Mesenchymal stem cell (in vitro differentiated cells and primary cell): ENCODE data around the gene NDUFS1.
"Not testable (repeated sequence)": the region's sequence is repeated elsewhere in the genome, so short reads cannot be mapped to it uniquely, and the experiment has no call there.

ENCODE experiments used
- DNase-seq: peaks from one replicate; pipeline ENCODE4 v3.0.0-alpha.2; 2013
- H2AFZ ChIP-seq: one replicate; pipeline ENCODE4 v1.6.1; 2013; ENCODE audit warnings: low read depth, mild to moderate bottlenecking, control low read depth, inconsistent platforms, low read length, moderate library complexity
- H2AK5ac ChIP-seq: 2 replicates; pipeline ENCODE4 v1.6.1; 2013; ENCODE audit warnings: low read length, moderate library complexity, mild to moderate bottlenecking, inconsistent platforms; ENCODE audit not compliant: severe bottlenecking
- H2BK120ac ChIP-seq: one replicate; pipeline ENCODE4 v1.6.1; 2013; ENCODE audit warnings: low read depth, mild to moderate bottlenecking, inconsistent platforms, low read length, moderate library complexity
- H2BK12ac ChIP-seq, 2 experiments: one replicate each; pipeline ENCODE4 v1.6.1; 2013; ENCODE audit warnings: inconsistent platforms in 2 of 2, low read length in 2 of 2, mild to moderate bottlenecking in 2 of 2, moderate library complexity in 2 of 2, control low read depth in 1 of 2
- H2BK15ac ChIP-seq: one replicate; pipeline ENCODE4 v1.6.1; 2013; ENCODE audit warnings: mild to moderate bottlenecking, low read depth, inconsistent platforms; ENCODE audit not compliant: poor library complexity, severe bottlenecking
- H2BK5ac ChIP-seq: 2 replicates; pipeline ENCODE4 v1.6.1; 2013; ENCODE audit warnings: low read depth, mild to moderate bottlenecking, low read length, control low read depth, inconsistent platforms; ENCODE audit not compliant: poor library complexity, severe bottlenecking
- H3K14ac ChIP-seq, 2 experiments: one replicate each; pipeline ENCODE4 v1.6.1; 2013; ENCODE audit warnings: inconsistent platforms in 2 of 2, low read length in 2 of 2, control low read depth in 1 of 2, mild to moderate bottlenecking in 1 of 2, moderate library complexity in 1 of 2
- H3K18ac ChIP-seq, 2 experiments: one replicate each; pipeline ENCODE4 v1.6.1; 2013; ENCODE audit warnings: inconsistent platforms in 2 of 2, low read length in 2 of 2, control low read depth in 1 of 2, low read depth in 1 of 2, mild to moderate bottlenecking in 1 of 2
- H3K23ac ChIP-seq, 2 experiments: one replicate each; pipeline ENCODE4 v1.6.1; 2013; ENCODE audit warnings: inconsistent platforms in 2 of 2, low read length in 2 of 2, mild to moderate bottlenecking in 2 of 2, moderate library complexity in 2 of 2, control low read depth in 1 of 2
- H3K27ac ChIP-seq: 2 replicates; pipeline ENCODE4 v1.5.1; 2013; ENCODE audit warnings: mild to moderate bottlenecking, moderate library complexity, low read length, control low read depth, inconsistent platforms; ENCODE audit not compliant: poor library complexity, severe bottlenecking
- H3K27me3 ChIP-seq, 2 experiments: 2 replicates each; pipeline versions ENCODE4 v1.6.1 to v1.7.0; 2013; ENCODE audit warnings: low read length in 2 of 2, mild to moderate bottlenecking in 2 of 2, moderate library complexity in 2 of 2, control low read depth in 1 of 2, inconsistent platforms in 1 of 2; ENCODE audit not compliant: control insufficient read depth in 1 of 2, insufficient read depth in 1 of 2
- H3K36me3 ChIP-seq, 2 experiments: 2 replicates each; pipeline versions ENCODE4 v1.6.1 to v1.7.0; 2013; ENCODE audit warnings: low read length in 2 of 2, control low read depth in 1 of 2, inconsistent platforms in 1 of 2, low read depth in 1 of 2, mild to moderate bottlenecking in 1 of 2; ENCODE audit not compliant: insufficient read depth in 2 of 2, control insufficient read depth in 1 of 2
- H3K4ac ChIP-seq, 2 experiments: one replicate each; pipeline ENCODE4 v1.6.1; 2013; ENCODE audit warnings: inconsistent platforms in 2 of 2, low read length in 2 of 2, mild to moderate bottlenecking in 2 of 2, moderate library complexity in 2 of 2, control low read depth in 1 of 2, low read depth in 1 of 2
- H3K4me1 ChIP-seq: 2 replicates; pipeline ENCODE4 v1.6.1; 2013; ENCODE audit warnings: low read depth, low read length, control low read depth; ENCODE audit not compliant: control insufficient read depth, insufficient read depth
- H3K4me2 ChIP-seq: 2 replicates; pipeline ENCODE4 v1.6.1; 2013; ENCODE audit warnings: low read length, mild to moderate bottlenecking, inconsistent platforms; ENCODE audit not compliant: poor library complexity, severe bottlenecking
- H3K4me3 ChIP-seq, 2 experiments: 2 replicates each; pipeline versions ENCODE4 v1.5.1 to v1.7.0; 2013; ENCODE audit warnings: low read length in 2 of 2, mild to moderate bottlenecking in 2 of 2, control low read depth in 1 of 2, low read depth in 1 of 2; ENCODE audit not compliant: insufficient read depth in 1 of 2
- H3K79me1 ChIP-seq: replicated peaks from 2 replicates; pipeline ENCODE4 v1.6.1; 2013; ENCODE audit warnings: mild to moderate bottlenecking, control low read depth, low read length, inconsistent platforms; ENCODE audit not compliant: poor library complexity, severe bottlenecking
- H3K9ac ChIP-seq: 2 replicates; pipeline ENCODE4 v1.7.0; 2013; ENCODE audit warnings: mild to moderate bottlenecking, low read length, moderate library complexity
- H3K9me3 ChIP-seq: 2 replicates; pipeline ENCODE4 v1.7.0; 2013; ENCODE audit warnings: mild to moderate bottlenecking, low read length; ENCODE audit not compliant: control insufficient read depth
- H4K8ac ChIP-seq: one replicate; pipeline ENCODE4 v1.6.1; 2013; ENCODE audit warnings: inconsistent platforms, mild to moderate bottlenecking, low read length, moderate library complexity
- H4K91ac ChIP-seq: one replicate; pipeline ENCODE4 v1.6.1; 2013; ENCODE audit warnings: mild to moderate bottlenecking, low read length, inconsistent platforms
- WGBS: methylation state at CpG from one replicate; pipeline ENCODE4 v1.1.7; 2013; ENCODE audit warnings: mixed read lengths; 5-methylcytosine and 5-hydroxymethylcytosine counted together

Gene NDUFS1

DNA sequence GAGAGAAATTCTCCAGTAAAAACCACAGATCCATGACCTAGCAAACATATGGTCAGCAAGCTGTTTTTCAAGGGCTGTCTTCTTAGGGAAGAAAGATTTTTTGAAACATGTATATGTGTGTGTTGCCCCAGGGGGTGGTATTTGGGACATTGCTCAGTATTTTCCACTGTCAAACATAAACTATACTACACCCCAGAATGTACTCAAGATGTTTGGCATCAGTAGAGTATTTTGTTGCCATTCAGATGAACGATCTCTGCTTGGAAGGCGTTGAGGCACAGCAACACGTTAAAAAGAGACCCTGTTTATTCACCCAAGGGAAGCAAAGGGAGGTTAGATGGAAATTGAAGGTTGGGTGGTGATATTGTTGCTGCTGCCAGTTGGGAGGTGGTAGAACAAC is 30.4 kb upstream of the NDUFS1 start:
- no peak overlapping the region for H4K91ac ChIP-seq
- H2BK12ac ChIP-seq = no peak overlapping the region
- no peaks in the 10 kb centered on the region for H3K36me3 ChIP-seq
- no peak overlapping the region for H3K18ac ChIP-seq
- no peak overlapping the region for H2BK5ac ChIP-seq
- H3K27ac ChIP-seq = no peak overlapping the region
- no peak overlapping the region for H2AK5ac ChIP-seq
- no peaks in the 10 kb centered on the region for H3K4me1 ChIP-seq
- no peak for DNase-seq
- H4K8ac ChIP-seq = no peak overlapping the region
- WGBS = 72% methylated on average over 3 of the region's 3 CpGs
- no peak overlapping the region for H3K14ac ChIP-seq
- H2BK15ac ChIP-seq = no peak overlapping the region
- H3K79me1 ChIP-seq = no peaks in the 10 kb centered on the region
- no peak overlapping the region for H3K9ac ChIP-seq
- no peak overlapping the region for H3K23ac ChIP-seq
- H3K4me2 ChIP-seq = no peak overlapping the region
- H2BK120ac ChIP-seq = no peak overlapping the region
- no peaks in the 10 kb centered on the region for H3K9me3 ChIP-seq
- H3K4ac ChIP-seq = no peak overlapping the region
- H3K27me3 ChIP-seq = peaks cover 0 to 6% of the 10 kb centered on the region in 2 experiments
- no peak overlapping the region for H2AFZ ChIP-seq
- H3K4me3 ChIP-seq = no peak overlapping the region

GRCh38 chr2:206181526-206181925 is 22.3 kb upstream of the NDUFS1 start:
- not testable (repeated sequence) for H3K14ac ChIP-seq, H3K23ac ChIP-seq, H3K27ac ChIP-seq, H3K36me3 ChIP-seq, H2BK5ac ChIP-seq, DNase-seq, H3K9ac ChIP-seq, H4K8ac ChIP-seq, H2BK12ac ChIP-seq, H3K27me3 ChIP-seq, H2AK5ac ChIP-seq, H3K79me1 ChIP-seq, H3K4me1 ChIP-seq, H2AFZ ChIP-seq, H2BK15ac ChIP-seq, H3K18ac ChIP-seq, H3K4ac ChIP-seq, H2BK120ac ChIP-seq, H3K4me3 ChIP-seq, H4K91ac ChIP-seq, H3K4me2 ChIP-seq, H3K9me3 ChIP-seq
- 82% methylated on average over 5 of the region's 6 CpGs for WGBS

GRCh38 chr2:206176901-206177300 is 17.7 kb upstream of the NDUFS1 start:
- Histone ChIP-seq H3K9ac (no peak overlapping the region), H3K4me3 (no peak overlapping the region), H3K9me3 (no peaks in the 10 kb centered on the region), H4K8ac (no peak overlapping the region), H2BK15ac (no peak overlapping the region), H4K91ac (no peak overlapping the region), H3K4me2 (no peak overlapping the region), H3K18ac (no peak overlapping the region), H3K36me3 (no peaks in the 10 kb centered on the region), H2BK12ac (no peak overlapping the region), H3K27me3 (no peaks in the 10 kb centered on the region), H2BK120ac (no peak overlapping the region), H3K23ac (no peak overlapping the region), H3K27ac (no peak overlapping the region), H2BK5ac (no peak overlapping the region), H3K4ac (no peak overlapping the region), H3K79me1 (no peaks in the 10 kb centered on the region), H3K14ac (no peak overlapping the region), H3K4me1 (no peaks in the 10 kb centered on the region), H2AFZ (no peak overlapping the region), H2AK5ac (no peak overlapping the region)
- no peak for DNase-seq
- 79% methylated on average over 3 of the region's 3 CpGs for WGBS

DNA sequence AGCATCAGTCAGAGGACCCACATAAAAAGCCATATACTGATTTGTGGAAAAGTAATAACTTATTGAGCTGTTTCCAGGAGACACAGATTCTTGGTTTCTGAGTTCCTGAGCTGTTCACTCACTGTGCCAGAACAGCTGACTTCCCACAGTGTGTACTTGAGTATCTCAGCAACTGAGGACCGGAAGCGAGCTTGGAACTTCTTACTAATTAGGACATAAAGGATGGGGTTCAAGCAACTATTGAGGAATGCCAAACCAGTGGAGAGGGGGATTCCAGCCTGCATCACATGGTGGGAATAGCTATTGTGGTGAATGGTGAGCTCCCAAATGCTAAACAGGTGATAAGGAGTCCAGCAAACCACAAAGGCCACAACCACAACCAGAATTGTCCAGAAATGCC is 16.9 kb upstream of the NDUFS1 start:
- 100% methylated on average over 2 of the region's 2 CpGs for WGBS
- Histone ChIP-seq H3K23ac (no peak overlapping the region), H2BK12ac (no peak overlapping the region)

More for the DNA sequence above, 16.9 kb upstream of the NDUFS1 start:
- H3K79me1 ChIP-seq = no peaks in the 10 kb centered on the region
- H3K36me3 ChIP-seq = no peaks in the 10 kb centered on the region
- no peak overlapping the region for H4K91ac ChIP-seq
- no peak for DNase-seq
- H2AFZ ChIP-seq = no peak overlapping the region
- H2BK120ac ChIP-seq = no peak overlapping the region
- no peak overlapping the region for H3K14ac ChIP-seq
- H2AK5ac ChIP-seq = no peak overlapping the region
- H3K4me2 ChIP-seq = no peak overlapping the region
- no peak overlapping the region for H3K4me3 ChIP-seq
- no peaks in the 10 kb centered on the region for H3K4me1 ChIP-seq
- no peak overlapping the region for H3K4ac ChIP-seq
- H3K9ac ChIP-seq = no peak overlapping the region
- H4K8ac ChIP-seq = no peak overlapping the region
- no peak overlapping the region for H3K27ac ChIP-seq
- no peaks in the 10 kb centered on the region for H3K9me3 ChIP-seq
- H2BK5ac ChIP-seq = no peak overlapping the region
- no peak overlapping the region for H2BK15ac ChIP-seq
- H3K27me3 ChIP-seq = no peaks in the 10 kb centered on the region
- no peak overlapping the region for H3K18ac ChIP-seq
